ENCODE results near the gene AQR. TPM values are rescaled to one million over a fixed set of nuclear protein-coding genes. Genes with fewer than 3 reads are reported as not detected.
A peak's percentile ranks its signal among the peaks of the same experiment; 100 is the strongest.

Gene AQR
- total RNA-seq, 1 experiment from 2014 or later = 62.1 TPM

GRCh38 chr15:35000511-35000910 lies 31.0 kb upstream of the AQR start:
- TF ChIP-seq GTF2I (CRISPR knock-in tag; conservative IDR thresholded peaks at IDR 0.05) (no peak), ZNF219 (CRISPR knock-in tag; IDR thresholded peaks at IDR 0.05; ENCODE audit: borderline replicate concordance) (no peak), CBFB (CRISPR knock-in tag; IDR thresholded peaks at IDR 0.05; ENCODE audit: low read depth) (no peak), ATF2 (CRISPR knock-in tag; IDR thresholded peaks at IDR 0.05; ENCODE audit: borderline replicate concordance, low read depth) (no peak), TP53 (CRISPR knock-in tag; IDR thresholded peaks at IDR 0.05) (no peak), SOX15 (CRISPR knock-in tag; IDR thresholded peaks at IDR 0.05) (no peak), GRHL2 (CRISPR knock-in tag; IDR thresholded peaks at IDR 0.05; ENCODE audit: insufficient replicate concordance, severe bottlenecking) (no peak), FOXP1 (CRISPR knock-in tag; IDR thresholded peaks at IDR 0.05; ENCODE audit: borderline replicate concordance) (no peak), E2F5 (CRISPR knock-in tag; IDR thresholded peaks at IDR 0.05) (no peak), ZSCAN18 (CRISPR knock-in tag; IDR thresholded peaks at IDR 0.05) (no peak), MAX (CRISPR knock-in tag; IDR thresholded peaks at IDR 0.05) (no peak), NR2C2 (CRISPR knock-in tag; IDR thresholded peaks at IDR 0.05) (no peak), KAT7 (CRISPR knock-in tag; IDR thresholded peaks at IDR 0.05; ENCODE audit: borderline replicate concordance) (no peak)
- TF ChIP-seq, protein P1, sequence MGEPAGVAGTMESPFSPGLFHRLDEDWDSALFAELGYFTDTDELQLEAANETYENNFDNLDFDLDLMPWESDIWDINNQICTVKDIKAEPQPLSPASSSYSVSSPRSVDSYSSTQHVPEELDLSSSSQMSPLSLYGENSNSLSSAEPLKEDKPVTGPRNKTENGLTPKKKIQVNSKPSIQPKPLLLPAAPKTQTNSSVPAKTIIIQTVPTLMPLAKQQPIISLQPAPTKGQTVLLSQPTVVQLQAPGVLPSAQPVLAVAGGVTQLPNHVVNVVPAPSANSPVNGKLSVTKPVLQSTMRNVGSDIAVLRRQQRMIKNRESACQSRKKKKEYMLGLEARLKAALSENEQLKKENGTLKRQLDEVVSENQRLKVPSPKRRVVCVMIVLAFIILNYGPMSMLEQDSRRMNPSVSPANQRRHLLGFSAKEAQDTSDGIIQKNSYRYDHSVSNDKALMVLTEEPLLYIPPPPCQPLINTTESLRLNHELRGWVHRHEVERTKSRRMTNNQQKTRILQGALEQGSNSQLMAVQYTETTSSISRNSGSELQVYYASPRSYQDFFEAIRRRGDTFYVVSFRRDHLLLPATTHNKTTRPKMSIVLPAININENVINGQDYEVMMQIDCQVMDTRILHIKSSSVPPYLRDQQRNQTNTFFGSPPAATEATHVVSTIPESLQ (CRISPR knock-in tag; IDR thresholded peaks at IDR 0.05) = no peak
- TF ChIP-seq, protein P2, sequence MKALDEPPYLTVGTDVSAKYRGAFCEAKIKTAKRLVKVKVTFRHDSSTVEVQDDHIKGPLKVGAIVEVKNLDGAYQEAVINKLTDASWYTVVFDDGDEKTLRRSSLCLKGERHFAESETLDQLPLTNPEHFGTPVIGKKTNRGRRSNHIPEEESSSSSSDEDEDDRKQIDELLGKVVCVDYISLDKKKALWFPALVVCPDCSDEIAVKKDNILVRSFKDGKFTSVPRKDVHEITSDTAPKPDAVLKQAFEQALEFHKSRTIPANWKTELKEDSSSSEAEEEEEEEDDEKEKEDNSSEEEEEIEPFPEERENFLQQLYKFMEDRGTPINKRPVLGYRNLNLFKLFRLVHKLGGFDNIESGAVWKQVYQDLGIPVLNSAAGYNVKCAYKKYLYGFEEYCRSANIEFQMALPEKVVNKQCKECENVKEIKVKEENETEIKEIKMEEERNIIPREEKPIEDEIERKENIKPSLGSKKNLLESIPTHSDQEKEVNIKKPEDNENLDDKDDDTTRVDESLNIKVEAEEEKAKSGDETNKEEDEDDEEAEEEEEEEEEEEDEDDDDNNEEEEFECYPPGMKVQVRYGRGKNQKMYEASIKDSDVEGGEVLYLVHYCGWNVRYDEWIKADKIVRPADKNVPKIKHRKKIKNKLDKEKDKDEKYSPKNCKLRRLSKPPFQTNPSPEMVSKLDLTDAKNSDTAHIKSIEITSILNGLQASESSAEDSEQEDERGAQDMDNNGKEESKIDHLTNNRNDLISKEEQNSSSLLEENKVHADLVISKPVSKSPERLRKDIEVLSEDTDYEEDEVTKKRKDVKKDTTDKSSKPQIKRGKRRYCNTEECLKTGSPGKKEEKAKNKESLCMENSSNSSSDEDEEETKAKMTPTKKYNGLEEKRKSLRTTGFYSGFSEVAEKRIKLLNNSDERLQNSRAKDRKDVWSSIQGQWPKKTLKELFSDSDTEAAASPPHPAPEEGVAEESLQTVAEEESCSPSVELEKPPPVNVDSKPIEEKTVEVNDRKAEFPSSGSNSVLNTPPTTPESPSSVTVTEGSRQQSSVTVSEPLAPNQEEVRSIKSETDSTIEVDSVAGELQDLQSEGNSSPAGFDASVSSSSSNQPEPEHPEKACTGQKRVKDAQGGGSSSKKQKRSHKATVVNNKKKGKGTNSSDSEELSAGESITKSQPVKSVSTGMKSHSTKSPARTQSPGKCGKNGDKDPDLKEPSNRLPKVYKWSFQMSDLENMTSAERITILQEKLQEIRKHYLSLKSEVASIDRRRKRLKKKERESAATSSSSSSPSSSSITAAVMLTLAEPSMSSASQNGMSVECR (CRISPR knock-in tag; IDR thresholded peaks at IDR 0.05; ENCODE audit: borderline replicate concordance) = no peak
- TF ChIP-seq, protein P3, sequence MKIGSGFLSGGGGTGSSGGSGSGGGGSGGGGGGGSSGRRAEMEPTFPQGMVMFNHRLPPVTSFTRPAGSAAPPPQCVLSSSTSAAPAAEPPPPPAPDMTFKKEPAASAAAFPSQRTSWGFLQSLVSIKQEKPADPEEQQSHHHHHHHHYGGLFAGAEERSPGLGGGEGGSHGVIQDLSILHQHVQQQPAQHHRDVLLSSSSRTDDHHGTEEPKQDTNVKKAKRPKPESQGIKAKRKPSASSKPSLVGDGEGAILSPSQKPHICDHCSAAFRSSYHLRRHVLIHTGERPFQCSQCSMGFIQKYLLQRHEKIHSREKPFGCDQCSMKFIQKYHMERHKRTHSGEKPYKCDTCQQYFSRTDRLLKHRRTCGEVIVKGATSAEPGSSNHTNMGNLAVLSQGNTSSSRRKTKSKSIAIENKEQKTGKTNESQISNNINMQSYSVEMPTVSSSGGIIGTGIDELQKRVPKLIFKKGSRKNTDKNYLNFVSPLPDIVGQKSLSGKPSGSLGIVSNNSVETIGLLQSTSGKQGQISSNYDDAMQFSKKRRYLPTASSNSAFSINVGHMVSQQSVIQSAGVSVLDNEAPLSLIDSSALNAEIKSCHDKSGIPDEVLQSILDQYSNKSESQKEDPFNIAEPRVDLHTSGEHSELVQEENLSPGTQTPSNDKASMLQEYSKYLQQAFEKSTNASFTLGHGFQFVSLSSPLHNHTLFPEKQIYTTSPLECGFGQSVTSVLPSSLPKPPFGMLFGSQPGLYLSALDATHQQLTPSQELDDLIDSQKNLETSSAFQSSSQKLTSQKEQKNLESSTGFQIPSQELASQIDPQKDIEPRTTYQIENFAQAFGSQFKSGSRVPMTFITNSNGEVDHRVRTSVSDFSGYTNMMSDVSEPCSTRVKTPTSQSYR (CRISPR knock-in tag; IDR thresholded peaks at IDR 0.05) = no peak
- Mint-ChIP-seq H3K27me3 (ENCODE audit: low read depth) (no peaks in the 10 kb centered on the region), H3K4me3 (no peak overlapping the region), H3K9me3 (no peaks in the 10 kb centered on the region), H3K36me3 (peaks cover 2% of the 10 kb centered on the region), H3K27ac (peak overlapping the region; percentile 71; the same call in 1 of the 2 replicates), H3K4me1 (peaks cover 17% of the 10 kb centered on the region)
- DNase-seq (ENCODE audit: low spot score) (no peak), ATAC-seq (peak; percentile 30)
- ChIA-PET CTCF (interaction anchor here (0.8 to 1.8 kb wide), 3 partner anchors 19 to 31 kb away, joined by 3 to 12 read pairs (median 5); partner anchors contain the start of gene AQR), POLR2A (interaction anchor here (0.6 to 1.1 kb wide), 2 partner anchors 12 to 264 kb away, joined by 3 to 5 read pairs; partner anchors contain the start of gene ZNF770)

All from WTC11 (cell line).